Activated CD8-positive, alpha-beta T cell treated with anti-CD3 and anti-CD28 coated beads for 36 hours (primary cell): ENCODE results near the gene IGSF3. TPM values are rescaled to one million over a fixed set of nuclear protein-coding genes. Genes with fewer than 3 reads are reported as not detected.
A peak's percentile ranks its signal among the peaks of the same experiment; 100 is the strongest.

Experiments used
- ATAC-seq: fragments of 200-7000 bp; cut with Tn5 transposase; one replicate; pipeline ENCODE4 v1.10.0; 2021; ENCODE audit warnings: mild to moderate bottlenecking, moderate library complexity
- CTCF ChIA-PET: fragments of 350-600 bp; sonication (Branson Sonifier 250); formaldehyde crosslinking; loops from one replicate; lab custom pipeline; 2021; ENCODE audit warnings: antibody characterized with exemption; lab: Charles Lee
- POLR2A ChIA-PET: fragments of 350-600 bp; sonication (Branson Sonifier 250); formaldehyde crosslinking; loops from one replicate; lab custom pipeline; 2021; ENCODE audit warnings: antibody characterized with exemption; lab: Charles Lee
- DNase-seq: peaks from one replicate; pipeline ENCODE4 v3.0.0-alpha.2; 2020
- H3K27ac Mint-ChIP-seq: one replicate; pipeline ENCODE4 v1.8.0; 2021; ENCODE audit warnings: mild to moderate bottlenecking, mixed read lengths
- H3K27me3 Mint-ChIP-seq: one replicate; pipeline ENCODE4 v1.8.0; 2021; ENCODE audit warnings: mixed read lengths
- H3K36me3 Mint-ChIP-seq: one replicate; pipeline ENCODE4 v1.8.0; 2021; ENCODE audit warnings: low read depth, mixed read lengths
- H3K4me1 Mint-ChIP-seq: one replicate; pipeline ENCODE4 v1.8.0; 2021; ENCODE audit warnings: low read depth, mixed read lengths
- H3K4me3 Mint-ChIP-seq: one replicate; pipeline ENCODE4 v1.8.0; 2021; ENCODE audit warnings: mild to moderate bottlenecking, moderate library complexity, mixed read lengths
- H3K9me3 Mint-ChIP-seq: one replicate; pipeline ENCODE4 v1.8.0; 2021; ENCODE audit warnings: mixed read lengths
- CTCF ChIP-seq: fragments of 200-600 bp; IDR thresholded peaks from one replicate; pipeline ENCODE4 v1.8.0; 2022; ENCODE audit warnings: antibody characterized with exemption, mild to moderate bottlenecking
- intact Hi-C: fragments of 100-400 bp; cut with micrococcal nuclease; formaldehyde crosslinking; loops from one replicate; pipeline ENCODE4 v1.10.0; 2022
- total RNA-seq, 2 experiments: library from RNA; stranded (reverse); gene quantifications; one replicate each; pipeline ENCODE4 v1.2.3, GENCODE V29; 2021

The IGSF3 gene
- total RNA-seq, 2 experiments from 2014 or later, result 0.54 to 0.72 TPM

GRCh38 chr1:116574581-116575291, 92.8 kb downstream of the IGSF3 start:
- Mint-ChIP-seq H3K9me3 (no peaks in the 10 kb centered on the region), H3K4me1 (peaks cover 26% of the 10 kb centered on the region), H3K27me3 (peaks cover 9% of the 10 kb centered on the region), H3K36me3 (peaks cover 5% of the 10 kb centered on the region), H3K4me3 (no peak overlapping the region), H3K27ac (no peak overlapping the region)
- intact Hi-C loops, result loop anchor here (2.0 to 5.0 kb wide), 3 partner anchors 103 to 480 kb away; no protein-coding TSS in a partner anchor
- CTCF ChIA-PET, result interaction anchor here (0.6 to 4.2 kb wide), 49 partner anchors 9 to 1038 kb away, joined by 3 to 44 read pairs (median 4); partner anchors contain the start of gene TTF2
- DNase-seq, result peak; percentile 75
- peak; percentile 11 for ATAC-seq
- POLR2A ChIA-PET, result interaction anchor here (0.6 to 1.9 kb wide), 2 partner anchors 165 to 485 kb away, joined by 3 to 9 read pairs; partner anchors contain the start of gene TTF2
- peak; percentile 95 for TF ChIP-seq CTCF

- H3K27me3 Mint-ChIP-seq, result peaks cover 9% of the 10 kb centered on the region
- no peak overlapping the region for H3K4me3 Mint-ChIP-seq
Measured at GRCh38 chr1:116573431-116574095, 94.0 kb downstream of the IGSF3 start.

DNA sequence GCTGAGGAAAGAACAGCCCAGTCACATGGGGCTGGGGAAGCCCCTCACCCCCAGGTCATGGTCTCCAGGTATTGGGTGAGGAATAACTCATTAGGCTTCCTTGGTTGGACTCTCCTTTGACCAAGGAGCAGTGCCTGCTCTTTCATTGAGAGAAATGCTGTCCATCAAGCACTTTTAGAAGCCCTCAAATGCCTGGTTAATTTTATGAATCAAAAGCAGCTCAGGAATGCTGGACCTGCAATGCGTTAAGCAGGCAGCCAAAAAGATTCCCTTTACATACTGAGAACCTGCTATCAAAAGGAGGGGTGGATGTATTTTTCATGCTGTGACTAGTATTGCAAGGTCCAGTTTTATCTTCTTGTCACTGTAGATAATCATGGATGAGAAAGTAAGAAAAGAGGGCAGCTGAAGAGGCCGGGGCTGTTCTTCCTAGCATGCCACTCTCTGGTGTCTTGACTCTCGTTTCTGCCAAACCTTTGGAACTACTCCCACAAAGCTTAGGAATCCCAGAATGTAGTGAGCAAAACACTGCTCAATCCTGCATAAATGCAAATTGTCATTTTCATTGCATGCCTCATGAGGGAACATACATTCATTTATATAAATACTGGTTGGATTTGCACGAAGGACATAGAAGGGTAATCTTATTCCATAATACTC, 94.6 kb downstream of the IGSF3 start:
- ChIA-PET CTCF (interaction anchor here (0.6 to 4.2 kb wide), 13 partner anchors 14 to 434 kb away, joined by 3 to 44 read pairs (median 4); no protein-coding TSS in a partner anchor), POLR2A (interaction anchor here (1.2 to 1.3 kb wide), 2 partner anchors 22 to 191 kb away, joined by 3 read pairs; no protein-coding TSS in a partner anchor)
- no peak for TF ChIP-seq CTCF
- no peak for DNase-seq
- no peak for ATAC-seq
- Mint-ChIP-seq H3K36me3 (peaks cover 9% of the 10 kb centered on the region), H3K4me3 (no peak overlapping the region), H3K27me3 (peaks cover 9% of the 10 kb centered on the region), H3K27ac (no peak overlapping the region), H3K4me1 (peaks cover 44% of the 10 kb centered on the region), H3K9me3 (no peaks in the 10 kb centered on the region)
- intact Hi-C loops, result loop anchor here (5.0 kb wide), 2 partner anchors 104 to 244 kb away; no protein-coding TSS in a partner anchor

More at GRCh38 chr1:116573431-116574095, 94.0 kb downstream of the IGSF3 start:
- ATAC-seq (no peak), DNase-seq (no peak)
- Mint-ChIP-seq H3K9me3 (no peaks in the 10 kb centered on the region), H3K4me1 (peaks cover 37% of the 10 kb centered on the region), H3K27ac (no peak overlapping the region), H3K36me3 (peaks cover 9% of the 10 kb centered on the region)
- ChIA-PET CTCF (interaction anchor here (0.6 to 4.2 kb wide), 17 partner anchors 11 to 1039 kb away, joined by 3 to 44 read pairs (median 7); partner anchors contain the start of gene TTF2), POLR2A (interaction anchor here (1.2 to 1.9 kb wide), 3 partner anchors 21 to 486 kb away, joined by 3 to 9 read pairs (median 3); partner anchors contain the start of gene TTF2)
- intact Hi-C loops, result loop anchor here (2.0 to 5.0 kb wide), 3 partner anchors 104 to 481 kb away; no protein-coding TSS in a partner anchor
- TF ChIP-seq CTCF, result no peak

GRCh38 chr1:116572099-116572498, 95.4 kb downstream of the IGSF3 start:
- intact Hi-C loops, result loop anchor here (5.0 kb wide), 2 partner anchors 105 to 245 kb away; no protein-coding TSS in a partner anchor
- TF ChIP-seq CTCF, result no peak
- H3K9me3 Mint-ChIP-seq, result no peaks in the 10 kb centered on the region
- CTCF ChIA-PET, result interaction anchor here (0.8 to 4.2 kb wide), 13 partner anchors 14 to 433 kb away, joined by 3 to 44 read pairs (median 4); no protein-coding TSS in a partner anchor
- H3K4me3 Mint-ChIP-seq, result peak overlapping the region; percentile 91
- POLR2A ChIA-PET, result interaction anchor here (1.1 to 1.2 kb wide), 2 partner anchors 10 to 192 kb away, joined by 3 read pairs; no protein-coding TSS in a partner anchor
- H3K27ac Mint-ChIP-seq, result no peak overlapping the region
- peaks cover 9% of the 10 kb centered on the region for H3K36me3 Mint-ChIP-seq
- H3K27me3 Mint-ChIP-seq, result peaks cover 9% of the 10 kb centered on the region
- no peak for DNase-seq
- H3K4me1 Mint-ChIP-seq, result peaks cover 47% of the 10 kb centered on the region
- no peak for ATAC-seq
